NOMO-1 treated with DMSO at 0.1 percent for 48 hours (cell line): Measurements from ENCODE around the gene MISP3.

Experiments
- DNase-seq: peaks from one replicate; lab custom pipeline; 2025; ENCODE audit not compliant: unreplicated experiment; lab: John Stamatoyannopoulos, UW

MISP3 gene

DNA sequence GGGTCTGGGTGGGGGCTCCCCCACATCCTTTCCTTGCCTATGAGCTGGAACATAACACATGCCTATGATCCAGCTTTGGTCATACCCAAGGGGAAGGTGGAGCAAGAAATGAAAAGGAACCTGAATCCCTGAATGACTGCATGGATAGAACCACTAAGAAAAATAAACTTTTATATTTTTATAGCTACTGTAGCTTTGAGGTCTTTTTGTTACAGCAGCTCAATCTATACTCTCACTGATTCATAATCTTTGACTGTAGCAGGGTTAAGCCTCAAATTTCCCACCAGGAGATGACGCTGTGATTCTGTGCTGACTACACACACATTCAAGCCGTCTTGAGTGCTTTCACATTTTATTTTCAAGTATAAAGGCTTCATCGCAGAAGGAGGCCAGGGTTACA is 19.6 kb upstream of the MISP3 start:
- no peak for DNase-seq

DNA sequence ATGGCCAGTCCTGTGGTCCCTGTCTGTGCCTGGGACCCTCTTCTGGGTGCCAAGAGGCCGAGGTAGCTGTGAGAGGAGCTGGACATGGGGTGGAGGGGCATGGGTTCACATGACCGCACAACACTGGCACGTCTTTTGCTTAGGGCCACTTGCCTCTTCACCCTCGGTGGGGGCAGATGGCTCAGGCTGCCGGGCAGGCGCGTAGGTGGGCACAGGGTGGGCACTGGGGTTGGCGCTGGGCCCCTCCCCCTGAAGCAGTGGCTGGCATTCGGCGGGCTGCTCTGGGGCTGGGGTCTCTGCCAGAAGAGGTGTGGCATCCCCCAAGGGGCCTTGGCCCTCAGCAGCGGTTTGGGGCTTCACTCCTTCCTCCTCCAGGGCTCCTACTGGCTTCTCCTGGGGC is 19.1 kb upstream of the MISP3 start:
- DNase-seq = no peak

DNA sequence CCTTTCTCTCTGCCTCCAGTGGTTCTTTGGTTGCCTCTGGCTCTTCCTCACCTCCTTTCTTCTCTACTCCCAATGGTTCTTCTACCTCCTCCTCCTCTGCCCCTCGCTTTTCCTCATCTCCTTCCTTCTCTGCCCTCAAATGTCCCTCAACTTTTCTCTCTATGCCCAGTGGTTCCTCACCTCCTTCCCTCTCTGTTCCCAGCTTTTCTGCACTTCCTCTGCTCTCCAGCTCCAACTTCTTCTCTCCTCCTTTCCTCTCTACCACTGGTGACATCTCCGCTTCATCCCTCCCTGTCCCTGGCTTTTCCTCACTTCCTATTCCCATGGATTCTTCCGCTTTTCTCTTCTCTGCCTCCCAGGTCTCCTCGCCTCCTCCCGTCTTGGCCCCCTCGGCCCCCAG is 18.5 kb upstream of the MISP3 start:
- DNase-seq = no peak

DNA sequence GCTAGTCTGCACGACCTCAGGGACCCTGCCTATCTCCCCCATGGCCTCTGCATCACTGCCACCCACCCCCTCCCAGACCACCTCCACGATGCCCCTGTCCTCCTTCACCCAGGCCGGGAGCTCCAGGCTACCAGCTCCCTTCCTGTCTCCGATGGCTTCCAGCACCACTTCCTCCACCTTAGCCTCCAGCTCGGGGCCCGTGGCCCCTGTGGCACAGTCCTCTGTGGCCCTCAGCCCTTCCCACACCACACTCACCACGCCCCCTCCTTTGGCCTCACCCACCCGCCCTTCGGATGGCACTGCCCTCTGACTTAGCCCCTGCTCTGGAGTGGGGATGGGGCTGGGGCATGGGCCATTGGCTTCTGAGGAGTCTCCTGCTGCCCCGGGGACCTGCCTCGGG is 17.9 kb upstream of the MISP3 start:
- DNase-seq = no peak

DNA sequence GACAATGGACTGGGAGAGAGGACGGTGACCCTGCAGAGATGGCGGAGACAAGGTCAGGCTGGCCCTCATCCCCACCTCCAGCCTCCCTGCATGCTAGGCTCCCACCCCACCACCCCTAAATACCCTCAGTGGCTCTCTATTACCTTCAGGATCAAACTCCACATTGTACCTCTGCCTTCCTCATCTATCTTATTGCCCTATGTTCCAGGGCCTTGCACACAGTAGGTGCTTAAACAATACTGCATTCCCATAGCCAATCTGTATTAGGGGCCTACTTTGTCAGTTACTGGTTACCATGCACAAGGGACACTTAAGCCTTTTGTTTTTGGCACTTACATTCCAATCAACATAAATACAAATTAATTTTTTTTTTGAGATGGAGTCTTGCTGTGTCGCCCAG is 17.2 kb upstream of the MISP3 start:
- no peak for DNase-seq

DNA sequence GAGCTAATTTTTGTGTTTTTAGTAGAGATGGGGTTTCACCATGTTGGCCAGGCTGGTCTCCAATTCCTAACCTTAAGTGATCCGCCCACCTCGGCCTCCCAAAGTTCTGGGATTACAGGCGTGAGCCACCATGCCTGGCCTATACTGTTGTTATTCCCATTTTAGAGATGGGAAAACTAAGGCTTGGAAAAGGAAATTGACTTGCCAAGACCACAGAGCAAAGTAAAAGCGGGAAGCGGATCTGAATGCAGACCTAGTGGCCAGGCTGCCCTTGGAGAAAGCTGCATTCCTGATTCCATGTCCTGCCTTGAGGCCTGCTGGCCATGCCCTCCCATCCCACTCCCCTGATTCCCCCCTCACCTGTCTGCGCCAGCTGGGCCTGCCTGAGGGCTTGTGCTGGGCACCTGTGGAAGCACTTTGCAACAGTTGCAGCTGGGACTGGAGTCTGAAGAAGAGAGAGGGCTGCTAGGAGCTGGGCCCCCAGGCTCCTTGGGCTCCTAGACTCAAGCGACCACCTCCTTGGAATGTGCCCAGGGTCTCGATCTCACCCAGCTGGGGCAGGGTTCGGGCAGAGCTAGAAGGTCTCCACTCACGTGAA is 16.4 kb upstream of the MISP3 start:
- DNase-seq = no peak

DNA sequence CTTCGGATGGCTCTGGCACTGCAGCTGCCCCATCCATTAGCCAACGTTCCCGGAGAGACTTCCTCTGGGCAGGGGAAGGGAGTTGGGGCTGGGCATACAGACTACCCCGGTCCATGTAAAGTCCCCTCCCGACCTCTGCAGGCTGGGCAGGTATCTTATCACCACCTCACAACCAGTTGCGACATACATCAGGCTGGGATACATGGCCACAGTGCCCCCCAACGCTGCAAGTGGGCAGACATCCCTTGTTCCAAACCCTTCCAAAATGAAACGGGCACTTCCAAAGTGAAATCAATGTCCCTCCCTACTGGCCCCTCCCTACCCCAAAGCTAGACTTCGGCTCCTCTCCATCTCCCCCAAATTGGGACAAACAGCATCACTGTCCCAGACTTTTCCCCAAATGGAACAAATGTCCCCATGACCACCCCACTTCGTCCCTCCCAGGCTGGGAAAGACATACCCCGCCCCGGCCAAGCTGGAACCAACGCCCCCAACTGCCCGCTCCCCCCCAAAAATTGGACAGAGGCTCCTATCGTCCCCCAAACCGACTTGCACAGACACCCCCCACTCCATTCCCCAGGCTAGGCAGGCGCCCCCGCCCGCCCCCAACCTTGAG is 15.7 kb upstream of the MISP3 start:
- no peak for DNase-seq

DNA sequence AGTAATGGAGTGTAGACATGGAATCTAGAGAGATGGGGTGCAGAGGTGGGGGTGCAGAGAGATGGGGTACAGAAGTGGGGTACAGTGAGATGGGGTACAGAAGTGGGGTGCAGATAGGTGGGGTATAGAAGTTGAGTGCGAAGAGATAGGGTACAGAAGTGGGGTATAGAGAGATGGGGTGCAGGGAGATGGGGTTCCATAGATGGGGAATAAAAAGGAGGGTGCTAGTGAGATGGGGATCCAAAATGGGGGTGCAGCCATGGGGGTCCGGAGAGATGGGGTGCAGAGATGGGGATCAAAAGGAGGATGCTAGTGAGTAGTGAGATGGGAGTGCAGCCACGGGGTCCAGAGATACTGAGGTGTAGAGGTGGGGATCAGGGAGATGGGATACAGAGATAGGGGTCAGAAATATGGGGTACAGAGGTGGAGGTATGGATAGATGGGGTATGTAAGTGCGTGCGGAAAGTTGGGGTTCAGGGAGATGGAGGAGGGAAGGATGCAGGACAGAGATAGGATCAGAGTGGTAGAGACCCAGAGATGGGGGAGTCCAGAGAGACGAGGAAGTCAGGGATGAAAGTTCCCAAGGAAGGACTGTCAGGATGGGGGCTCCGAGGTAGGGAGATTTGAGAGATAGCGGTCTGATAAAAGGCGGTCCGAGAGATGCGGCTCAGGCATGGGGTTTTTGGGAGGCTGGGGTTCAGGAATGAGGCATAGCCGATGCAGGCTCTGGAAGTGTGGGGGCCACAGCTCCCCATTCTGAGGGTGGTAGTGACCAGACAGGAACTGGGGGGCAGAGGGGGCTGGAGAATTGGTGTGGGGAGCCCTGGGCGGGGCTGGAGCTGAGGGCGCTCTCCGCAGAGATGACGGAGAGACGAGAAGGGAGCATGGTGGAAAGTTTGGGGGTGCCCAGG is 14.1 kb upstream of the MISP3 start:
- no peak for DNase-seq

DNA sequence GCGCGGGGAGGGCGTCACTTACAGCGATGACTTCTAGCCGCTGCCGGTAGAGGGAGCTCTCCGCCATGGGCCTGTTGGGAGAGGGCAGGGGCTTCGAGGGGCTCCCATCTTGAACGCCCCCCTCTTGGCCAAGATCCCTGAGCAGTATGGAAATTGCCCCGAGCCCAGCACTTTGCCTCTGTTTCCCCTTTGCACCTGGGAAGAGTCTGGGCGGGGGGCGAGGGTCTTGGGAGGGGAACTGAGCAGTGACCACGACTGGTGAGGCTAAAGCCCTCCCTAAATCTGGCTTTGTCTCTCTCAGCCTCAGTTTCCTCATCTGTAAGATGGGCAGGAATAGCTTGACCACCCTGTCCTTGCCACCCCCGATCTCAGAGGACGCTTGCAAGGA is 13.5 kb upstream of the MISP3 start:
- DNase-seq = peak; percentile 20

DNA sequence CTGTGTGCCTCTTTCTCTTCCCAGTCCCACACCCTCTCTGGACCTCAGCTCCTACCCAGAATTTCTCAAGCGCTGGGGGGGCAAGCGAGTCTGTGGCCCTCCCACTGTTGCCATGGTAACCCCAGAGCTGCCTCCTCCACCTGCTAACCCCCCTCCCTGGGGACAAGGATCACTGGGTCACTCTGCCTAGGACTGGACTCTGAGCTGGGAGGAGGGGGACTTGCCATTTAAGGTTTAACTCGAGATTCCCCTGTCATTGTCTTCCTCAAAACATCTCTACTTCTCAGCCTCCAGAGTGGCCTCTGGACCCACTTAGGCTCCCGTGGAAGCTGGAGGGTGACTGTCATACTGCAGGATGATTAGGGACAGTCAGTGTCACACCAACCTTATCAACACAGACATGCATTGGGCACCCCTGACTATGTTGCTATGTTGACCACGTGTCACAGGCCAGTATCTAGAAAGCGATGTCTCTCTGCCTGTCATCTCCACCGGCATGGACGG is 12.9 kb upstream of the MISP3 start:
- no peak for DNase-seq

DNA sequence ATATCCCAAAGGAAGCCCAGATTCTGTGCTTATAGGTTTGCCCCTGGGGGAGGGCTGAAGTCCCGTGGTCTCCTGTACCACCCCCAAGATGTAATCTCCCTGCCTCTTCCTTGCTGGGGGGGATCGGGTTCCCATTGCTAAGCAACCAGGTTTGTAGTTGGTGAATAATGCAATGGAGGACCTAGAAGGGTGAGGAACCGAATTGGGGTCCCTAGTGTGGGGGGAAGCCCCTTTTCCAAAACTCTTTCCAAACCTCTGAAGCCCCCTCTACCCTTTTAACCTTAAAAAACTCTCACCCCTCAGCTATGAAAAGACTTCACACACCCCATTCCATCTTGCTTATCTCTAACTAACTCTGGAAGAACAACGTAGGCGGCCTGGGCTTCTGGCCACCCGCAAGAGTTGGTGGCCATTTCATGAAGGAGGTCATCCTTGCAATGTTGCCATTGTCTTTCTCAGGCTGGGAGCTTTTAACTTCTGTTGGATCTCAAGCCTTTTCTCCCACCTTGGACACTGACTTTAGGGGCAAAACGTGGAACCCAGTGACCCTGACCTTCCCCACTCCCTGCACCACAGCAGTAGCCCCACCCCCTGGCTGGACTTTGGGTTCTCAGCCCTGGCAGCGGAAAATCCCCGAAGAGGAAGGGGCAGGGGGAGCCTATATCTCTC is 11.4 kb upstream of the MISP3 start:
- DNase-seq = no peak

DNA sequence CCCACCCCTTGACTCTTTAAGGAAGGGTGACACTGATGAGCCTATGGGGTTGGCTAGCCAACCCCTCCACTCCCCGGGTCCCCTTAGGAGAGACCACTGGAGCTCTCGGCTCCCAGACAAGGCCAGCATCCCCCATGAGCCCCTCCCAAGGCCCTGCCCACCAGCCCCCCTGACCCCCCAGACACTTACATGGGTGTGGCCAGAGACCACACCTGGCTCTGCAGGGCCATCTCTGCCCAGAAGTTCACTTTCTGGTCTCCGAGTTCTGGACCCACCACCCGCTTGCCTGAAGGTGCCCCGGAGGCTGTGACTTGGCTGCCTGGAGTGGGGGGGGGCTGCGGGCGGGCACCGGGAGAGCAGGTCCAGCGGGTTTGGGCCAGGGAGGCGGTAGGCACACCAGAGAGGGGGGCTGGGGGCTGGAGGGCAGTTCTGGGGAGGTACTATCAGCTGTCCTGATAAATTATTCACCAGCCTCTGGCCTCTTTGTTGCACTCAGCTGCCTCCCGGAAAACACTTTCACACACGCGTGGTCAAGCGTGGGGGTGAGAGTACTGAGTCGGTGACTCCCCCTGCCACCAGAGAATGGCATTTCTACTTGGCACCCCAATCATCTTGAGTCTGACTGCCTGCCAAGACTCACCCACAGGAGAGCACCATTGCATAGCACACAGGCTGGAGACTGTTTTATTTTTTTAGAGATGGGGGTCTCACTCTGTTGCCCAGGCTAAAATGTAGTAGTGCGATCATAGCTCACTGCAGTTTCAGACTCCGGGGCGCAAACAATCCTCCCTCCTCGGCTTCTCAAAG is 10.6 kb upstream of the MISP3 start, which contains the start of gene PALM3:
PALM3 (minus strand) TSS at position 326 of the 807 bp plus-strand sequence; CDS start at position 230, 96 bp downstream.
- no peak for DNase-seq

DNA sequence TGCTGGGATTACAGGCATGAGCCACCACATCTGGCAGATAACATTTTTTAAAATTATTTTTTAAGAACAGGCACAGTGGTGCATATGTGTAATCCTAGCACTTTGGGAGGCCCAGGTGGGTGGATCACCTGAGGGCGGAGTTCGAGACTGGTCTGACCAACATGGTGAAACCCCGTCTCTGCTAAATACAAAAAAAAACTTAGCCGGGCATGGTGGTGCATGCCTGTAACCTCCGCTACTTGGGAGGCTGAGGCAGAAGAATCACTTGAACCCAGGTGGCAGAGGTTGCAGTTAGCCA is 10.1 kb upstream of the MISP3 start:
- no peak for DNase-seq

DNA sequence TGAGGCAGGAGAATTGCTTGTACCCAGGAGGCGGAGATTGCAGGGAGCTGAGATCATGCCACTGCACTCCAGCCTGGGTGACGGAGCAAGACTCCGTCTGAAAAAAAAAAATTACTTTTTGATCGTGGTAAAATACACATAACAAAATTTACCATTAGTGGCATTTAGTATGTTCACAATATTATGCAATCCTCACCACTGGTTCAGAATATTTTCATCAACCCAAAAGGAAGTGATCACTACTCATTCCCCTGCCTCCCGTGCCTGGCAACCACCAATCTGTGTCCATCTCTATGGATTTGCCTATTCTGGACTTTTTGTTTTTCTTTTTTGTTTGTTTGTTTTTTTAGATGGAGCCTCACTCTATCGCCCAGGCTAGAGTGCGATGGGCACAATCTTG is 9.5 kb upstream of the MISP3 start:
- no peak for DNase-seq

DNA sequence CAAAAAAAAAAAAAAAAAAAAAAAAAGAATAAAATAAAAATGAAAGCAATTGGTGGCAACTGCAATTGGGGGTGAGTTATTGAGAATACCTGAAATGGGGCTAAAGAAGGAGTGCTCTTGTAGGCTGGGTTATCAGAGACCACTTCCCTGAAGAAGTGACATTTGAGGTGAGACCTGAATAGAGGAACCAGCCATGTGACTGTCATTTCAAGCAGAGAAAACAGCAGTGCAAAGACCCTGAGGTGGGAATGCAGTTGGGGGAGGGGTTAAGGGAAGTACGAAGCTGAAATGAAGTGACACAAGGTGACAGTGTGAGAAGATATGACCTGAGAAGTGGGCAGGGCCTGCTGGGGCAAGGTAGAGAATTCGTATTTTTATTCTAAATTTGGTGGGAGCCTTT is 6.5 kb upstream of the MISP3 start:
- peak; percentile 10 for DNase-seq

DNA sequence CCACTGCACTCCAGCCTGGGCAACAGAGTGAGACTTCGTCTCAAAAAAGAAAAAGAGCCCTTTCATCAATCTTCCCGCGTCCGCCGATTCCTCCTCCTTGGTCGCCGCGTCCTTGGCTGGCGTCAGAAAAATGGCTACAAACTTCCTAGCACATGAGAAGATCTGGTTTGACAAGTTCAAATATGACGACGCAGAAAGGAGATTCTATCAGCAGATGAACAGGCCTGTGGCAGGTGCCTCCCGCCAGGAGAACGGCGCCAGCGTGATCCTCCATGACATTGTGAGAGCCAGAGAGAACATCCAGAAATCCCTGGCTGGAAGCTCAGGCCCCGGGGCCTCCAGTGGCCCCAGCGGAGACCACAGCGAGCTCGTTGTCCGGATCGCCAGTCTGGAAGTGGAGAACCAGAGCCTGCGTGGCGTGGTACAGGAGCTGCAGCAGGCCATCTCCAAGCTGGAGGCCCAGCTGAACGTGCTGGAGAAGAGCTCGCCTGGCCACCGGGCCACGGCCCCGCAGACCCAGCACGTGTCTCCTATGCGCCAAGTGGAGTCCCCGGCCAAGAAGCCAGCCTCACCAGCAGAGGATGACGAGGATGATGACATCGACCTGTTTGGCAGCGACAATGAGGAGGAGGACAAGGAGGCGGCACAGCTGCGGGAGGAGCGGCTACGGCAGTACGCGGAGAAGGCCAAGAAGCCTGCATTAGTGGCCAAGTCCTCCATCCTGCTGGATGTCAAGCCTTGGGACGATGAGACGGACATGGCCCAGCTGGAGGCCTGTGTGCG is 2.1 kb upstream of the MISP3 start:
- no peak for DNase-seq

DNA sequence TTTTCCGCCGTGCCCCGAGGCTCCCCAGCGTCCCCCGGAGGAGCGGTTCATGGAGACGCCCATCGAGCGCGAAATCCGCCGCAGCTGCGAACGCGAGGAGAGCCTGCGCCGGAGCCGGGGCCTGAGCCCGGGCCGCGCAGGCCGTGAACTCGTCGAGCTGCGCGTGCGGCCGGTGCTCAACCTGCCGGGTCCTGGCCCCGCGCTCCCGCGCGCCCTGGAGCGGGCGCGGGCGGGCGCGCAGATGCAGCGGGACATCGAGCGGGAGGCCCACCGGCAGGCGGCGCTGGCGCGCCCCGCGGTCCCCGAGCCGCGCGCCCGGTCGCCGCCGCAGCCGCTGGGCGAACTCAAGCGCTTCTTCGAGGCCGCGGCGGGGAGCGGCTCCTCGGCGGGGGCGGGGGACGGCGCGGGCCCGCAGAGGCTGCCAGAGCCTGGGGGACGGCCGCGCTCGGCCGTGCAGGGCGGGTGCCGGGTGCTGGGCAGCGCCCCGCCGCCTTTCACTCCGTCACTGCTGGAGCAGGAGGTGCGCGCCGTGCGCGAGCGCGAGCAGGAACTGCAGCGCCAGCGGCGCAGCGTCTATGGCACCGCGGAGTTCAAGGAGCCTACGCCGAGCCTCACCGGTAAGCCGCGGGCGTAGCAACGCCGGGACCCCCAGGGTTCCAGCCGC is 807 bp downstream of the MISP3 start:
- DNase-seq = peak; percentile 68

DNA sequence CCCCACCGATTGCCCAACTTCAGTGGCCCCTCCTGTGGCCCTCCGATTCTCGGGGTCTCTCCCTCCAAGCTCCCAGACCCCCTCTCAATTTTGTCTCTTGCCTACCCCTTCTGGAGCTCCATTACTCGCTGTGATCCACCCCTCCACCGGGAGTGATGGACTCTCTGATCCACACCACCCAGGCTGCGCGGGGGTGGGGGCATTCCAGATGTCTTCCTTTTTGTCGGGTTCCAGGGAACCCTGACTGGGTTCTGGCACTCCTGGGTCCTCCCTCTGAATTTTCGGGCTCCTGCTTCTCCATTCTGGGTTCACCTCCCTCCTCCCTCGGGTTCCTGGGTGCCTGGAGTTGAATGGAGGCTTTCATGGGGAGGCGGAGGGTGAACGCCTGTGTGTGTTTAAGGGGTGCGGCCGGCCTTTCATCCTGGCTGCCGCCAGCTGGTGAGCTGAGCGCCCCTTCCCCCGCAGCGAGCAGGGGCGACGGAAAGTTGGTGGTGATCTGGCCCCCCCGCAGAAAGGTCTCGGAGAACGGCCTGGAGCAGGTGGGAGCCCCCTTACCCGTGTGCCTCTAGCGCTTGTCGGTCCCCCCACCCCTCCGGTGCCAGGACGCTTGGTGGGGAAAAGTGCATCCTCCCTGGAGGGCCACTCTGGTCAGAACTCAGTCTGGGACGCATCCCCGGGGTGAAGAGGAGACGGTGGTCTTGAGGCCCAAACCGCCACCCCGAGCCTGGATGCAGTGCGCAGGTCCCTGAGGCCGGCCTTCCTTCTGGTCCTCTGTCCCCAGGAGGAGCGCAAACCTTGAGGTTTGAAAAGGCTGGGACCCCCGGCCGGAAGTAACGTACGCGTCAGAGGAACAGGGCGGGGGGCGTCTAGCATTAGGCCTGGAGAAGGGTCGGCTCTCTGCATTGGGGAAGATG is 1.6 kb downstream of the MISP3 start:
- DNase-seq = no peak
